GM12872 (cell line): ENCODE results near the gene EHD1.

ENCODE experiments used
- TF ChIP-seq, protein P1 (sequence below): IDR thresholded peaks from 3 replicates; pipeline ENCODE4 v1.5.1; 2011; ENCODE audit warnings: low read depth, mild to moderate bottlenecking, low read length, moderate library complexity; ENCODE audit not compliant: insufficient read depth

The EHD1 gene

DNA sequence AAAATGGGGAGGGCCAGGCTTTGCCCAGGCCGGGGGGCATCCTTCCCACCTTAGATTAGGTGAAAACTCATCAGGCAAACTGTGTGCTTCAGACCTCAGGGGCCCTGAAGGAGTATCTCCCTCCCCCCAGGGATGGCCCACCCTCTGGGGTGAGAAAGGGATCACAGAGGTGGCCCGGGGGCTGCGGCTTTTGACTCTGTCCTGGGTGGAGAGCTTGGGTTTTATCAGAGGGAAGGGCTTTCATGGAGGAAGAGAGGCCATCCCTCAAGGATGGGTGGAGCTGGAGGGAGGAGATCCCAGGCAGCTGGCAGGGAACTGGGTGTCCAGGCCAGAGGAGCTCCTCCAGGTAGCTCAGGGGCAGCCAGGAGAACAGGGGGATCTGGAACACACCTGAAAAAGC is 43.0 kb upstream of the EHD1 start:
- TF ChIP-seq, protein P1, sequence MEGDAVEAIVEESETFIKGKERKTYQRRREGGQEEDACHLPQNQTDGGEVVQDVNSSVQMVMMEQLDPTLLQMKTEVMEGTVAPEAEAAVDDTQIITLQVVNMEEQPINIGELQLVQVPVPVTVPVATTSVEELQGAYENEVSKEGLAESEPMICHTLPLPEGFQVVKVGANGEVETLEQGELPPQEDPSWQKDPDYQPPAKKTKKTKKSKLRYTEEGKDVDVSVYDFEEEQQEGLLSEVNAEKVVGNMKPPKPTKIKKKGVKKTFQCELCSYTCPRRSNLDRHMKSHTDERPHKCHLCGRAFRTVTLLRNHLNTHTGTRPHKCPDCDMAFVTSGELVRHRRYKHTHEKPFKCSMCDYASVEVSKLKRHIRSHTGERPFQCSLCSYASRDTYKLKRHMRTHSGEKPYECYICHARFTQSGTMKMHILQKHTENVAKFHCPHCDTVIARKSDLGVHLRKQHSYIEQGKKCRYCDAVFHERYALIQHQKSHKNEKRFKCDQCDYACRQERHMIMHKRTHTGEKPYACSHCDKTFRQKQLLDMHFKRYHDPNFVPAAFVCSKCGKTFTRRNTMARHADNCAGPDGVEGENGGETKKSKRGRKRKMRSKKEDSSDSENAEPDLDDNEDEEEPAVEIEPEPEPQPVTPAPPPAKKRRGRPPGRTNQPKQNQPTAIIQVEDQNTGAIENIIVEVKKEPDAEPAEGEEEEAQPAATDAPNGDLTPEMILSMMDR: no peak

DNA sequence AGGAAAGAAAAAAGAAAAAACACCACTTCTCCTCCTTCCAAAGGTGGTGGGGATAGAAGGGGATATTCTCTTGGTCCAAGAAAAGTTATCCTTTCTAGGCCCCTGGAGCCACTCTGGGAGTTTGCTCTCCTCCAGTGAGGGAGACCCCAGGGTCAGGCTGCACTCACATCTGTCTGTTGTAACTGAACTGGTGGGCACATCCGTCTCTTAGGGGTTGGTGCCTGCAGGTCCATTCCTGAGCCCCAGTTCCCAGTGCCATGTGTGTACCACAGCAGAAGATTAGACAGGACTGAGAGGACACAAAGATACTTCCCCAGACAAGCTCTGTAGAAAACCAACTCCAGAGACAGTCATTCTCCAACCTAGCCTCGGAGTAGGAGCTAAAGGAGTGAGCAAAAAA is 41.7 kb upstream of the EHD1 start:
- TF ChIP-seq, protein P1: no peak

DNA sequence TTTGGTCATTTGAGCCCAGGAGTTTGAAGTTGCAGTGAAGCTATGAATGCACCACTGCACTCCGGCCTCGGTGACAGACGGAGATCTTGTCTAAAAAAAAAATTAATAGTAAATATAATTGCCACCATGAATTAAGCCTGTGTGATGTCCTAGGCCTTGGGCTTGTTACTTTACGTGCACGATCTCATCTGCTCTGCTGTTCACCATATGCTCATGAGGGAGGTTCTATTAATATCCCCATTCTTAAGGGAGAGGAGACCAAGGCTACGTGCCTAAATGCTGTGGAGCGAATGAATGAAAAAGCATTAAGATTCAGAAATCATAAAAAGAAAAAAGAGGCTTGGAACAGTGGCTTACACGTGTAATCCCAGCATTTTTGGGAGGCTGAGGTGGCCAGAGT is 41.2 kb upstream of the EHD1 start:
- TF ChIP-seq, protein P1: no peak

DNA sequence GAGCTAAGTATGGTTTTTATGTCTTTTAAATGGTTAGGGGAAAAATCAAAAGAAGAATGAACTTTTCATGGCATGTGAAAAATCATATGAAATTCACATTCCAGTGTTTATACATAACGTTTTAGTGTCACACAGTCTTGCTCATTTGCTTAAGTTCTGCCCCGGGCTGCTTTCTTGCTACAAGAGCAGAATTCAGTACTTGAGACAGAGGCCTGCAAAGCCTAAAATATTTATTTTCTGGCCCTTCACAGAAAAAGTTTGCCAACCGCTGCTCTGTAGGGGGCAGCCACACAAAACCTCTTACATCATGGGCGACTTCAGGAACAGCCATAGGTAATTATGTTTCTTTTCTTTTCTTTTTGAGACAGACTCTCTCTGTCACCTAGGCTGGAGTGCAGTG is 39.6 kb upstream of the EHD1 start:
- TF ChIP-seq, protein P1: peak; percentile 29; the same call in 1 of the 3 replicates

DNA sequence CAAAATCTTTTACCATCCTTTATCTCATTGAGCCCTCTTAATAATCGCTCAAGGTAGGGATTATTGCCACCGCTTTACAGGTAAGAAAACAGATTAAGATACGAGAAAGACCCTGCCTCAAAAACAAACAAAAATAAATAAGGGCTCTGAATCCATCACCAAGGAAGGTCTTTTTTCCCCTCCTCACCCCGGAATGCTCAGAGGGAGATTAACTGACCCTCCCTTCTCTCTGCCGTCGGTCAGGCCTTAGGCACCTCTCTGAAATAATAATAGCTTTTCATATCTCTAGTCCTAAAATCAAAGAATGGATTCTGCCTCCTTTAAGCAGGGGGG is 39.2 kb upstream of the EHD1 start:
- TF ChIP-seq, protein P1: no peak

DNA sequence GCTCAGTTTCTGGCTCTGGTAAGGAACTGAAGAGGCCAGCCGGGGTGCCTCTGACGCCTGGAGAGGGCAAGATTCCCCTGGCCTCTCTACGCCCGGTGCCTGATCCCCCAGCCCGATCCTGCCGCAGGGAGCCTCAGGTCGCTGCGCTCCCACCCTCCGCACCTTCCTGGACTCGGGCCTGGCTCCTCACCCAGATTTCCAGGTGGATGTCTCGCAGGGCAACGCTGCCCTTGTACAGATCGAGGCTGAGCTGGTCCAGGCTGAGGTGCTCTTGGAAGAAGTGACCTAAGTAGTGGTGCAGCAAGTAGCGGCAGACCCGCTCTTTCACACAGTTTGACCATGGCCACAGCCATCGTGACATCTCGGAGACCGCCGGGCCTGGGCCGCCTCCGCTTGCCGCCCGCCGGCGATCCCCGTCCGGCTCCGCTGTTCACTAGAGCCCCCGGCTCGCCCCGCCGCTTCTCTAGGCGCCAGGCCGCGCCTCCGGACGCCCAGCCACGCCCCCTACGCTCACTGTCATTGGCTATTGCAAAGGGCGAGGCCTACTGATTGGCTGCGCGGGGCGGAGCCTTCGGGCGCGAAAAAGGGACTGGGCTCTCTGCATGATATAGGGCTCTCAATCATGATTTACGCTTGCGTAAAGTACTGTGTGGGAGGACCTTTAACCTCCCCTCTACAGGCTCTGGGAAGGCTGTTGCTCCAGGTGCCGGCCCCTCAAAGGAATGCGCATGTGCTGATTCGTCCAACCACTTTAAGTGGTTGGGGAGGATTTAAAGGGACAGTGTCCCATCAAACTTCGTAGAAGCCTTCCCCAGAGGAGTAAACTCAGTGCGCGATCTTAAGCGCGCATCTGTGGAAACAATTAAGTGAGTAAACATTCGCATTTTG is 38.6 kb upstream of the EHD1 start, which contains the start of gene ATG2A:
Gene ATG2A, minus strand, starts transcription at position 435 of the 888 bp plus-strand sequence. Its CDS starts 74 bp downstream, at position 361.
- TF ChIP-seq, protein P1: no peak

DNA sequence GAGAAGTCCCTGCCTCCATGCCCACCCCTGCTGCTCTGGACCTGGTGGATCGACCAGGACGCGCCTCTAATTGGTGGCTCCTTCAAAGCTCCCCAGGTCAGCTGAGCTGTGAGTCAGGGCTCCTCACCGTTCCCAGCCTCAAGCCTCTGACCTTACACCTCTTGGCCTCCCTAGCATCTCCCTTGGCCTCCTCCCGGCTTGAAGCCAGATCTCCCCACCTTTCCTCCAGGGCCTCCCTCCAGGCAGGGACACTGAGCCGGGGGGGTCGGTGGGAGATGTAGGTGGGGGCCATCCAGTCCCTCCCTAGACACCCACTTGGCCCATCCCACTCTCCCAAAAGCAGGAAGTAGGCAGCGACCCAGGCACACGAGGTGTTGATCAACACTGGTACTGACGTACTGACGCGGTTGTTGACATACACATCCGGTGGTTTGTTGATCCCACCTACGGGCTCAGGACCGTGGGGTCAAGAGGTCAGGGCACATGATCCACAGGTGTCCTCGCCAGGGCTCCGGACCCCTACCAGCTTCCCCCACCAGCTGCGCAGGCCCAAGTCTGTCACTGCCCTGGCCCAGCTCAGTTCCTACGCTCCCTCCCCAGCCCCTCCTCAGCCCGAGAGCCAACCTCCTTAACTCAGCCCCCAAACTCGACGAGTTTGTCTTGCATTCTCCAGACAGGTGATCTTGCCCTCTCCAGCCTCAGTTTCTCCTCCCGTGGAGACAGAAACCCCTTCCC is 37.8 kb upstream of the EHD1 start:
- TF ChIP-seq, protein P1: no peak
